Cardiac fibroblast (primary cell): Measurements from ENCODE around the gene VARS2.
A peak's percentile ranks its signal among the peaks of the same experiment; 100 is the strongest.

Experiments
- DNase-seq, 2 donors: peaks; one replicate each; pipeline versions ENCODE4 v3.0.0 to v3.0.0-alpha.2; 2010; ENCODE audit warnings: low read depth in 2 of 2
- H3K4me3 ChIP-seq, 2 donors: replicated peaks in 1 of 2; 1 replicate in 1 of 2; 2 replicates in 1 of 2; pipeline ENCODE4 v1.5.1; 2011; ENCODE audit warnings: low read depth in 2 of 2, low read length in 2 of 2, mild to moderate bottlenecking in 2 of 2, moderate library complexity in 1 of 2
- TF ChIP-seq, protein P1 (sequence below): IDR thresholded peaks from one replicate; pipeline ENCODE4 v1.5.1; 2011; ENCODE audit warnings: low read depth, mild to moderate bottlenecking, low read length, inconsistent platforms

VARS2 gene

DNA sequence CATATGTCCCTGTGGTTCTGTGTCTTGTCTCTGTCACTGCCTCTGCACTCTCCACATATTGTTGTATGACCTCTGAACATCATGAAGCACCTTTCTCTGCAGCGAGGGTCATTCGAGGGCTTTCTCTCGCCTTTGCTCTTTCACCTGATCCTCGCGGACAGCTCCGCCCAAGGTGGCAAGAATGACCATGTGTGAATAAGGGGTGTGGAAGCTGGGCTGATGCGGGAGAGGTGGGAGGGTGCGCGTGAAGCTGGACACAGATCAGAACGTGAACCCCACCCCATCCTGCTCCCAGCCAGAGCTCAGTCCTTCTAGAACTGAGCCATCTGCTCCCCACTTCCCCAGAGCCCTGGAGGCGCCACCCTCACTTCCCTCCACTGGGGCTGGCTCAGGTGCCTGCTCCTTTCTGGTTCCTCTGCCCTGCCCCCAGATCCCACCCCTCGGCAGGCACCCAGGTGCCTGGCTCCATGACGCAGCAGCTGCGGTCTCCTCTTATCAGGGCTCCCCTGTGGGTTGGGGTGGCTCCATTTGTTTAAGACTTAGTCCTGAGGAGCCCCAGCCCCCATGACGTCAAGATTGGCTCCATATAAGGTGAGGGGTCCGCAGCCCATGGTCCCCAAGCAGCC, 26.4 kb downstream of the VARS2 start, which contains the start of gene MUCL3:
Gene MUCL3 (plus strand): TSS at position 613 of the 626 bp plus-strand sequence. CDS start 27 bp downstream, outside the sequence.
- DNase-seq: no peak
- TF ChIP-seq, protein P1, sequence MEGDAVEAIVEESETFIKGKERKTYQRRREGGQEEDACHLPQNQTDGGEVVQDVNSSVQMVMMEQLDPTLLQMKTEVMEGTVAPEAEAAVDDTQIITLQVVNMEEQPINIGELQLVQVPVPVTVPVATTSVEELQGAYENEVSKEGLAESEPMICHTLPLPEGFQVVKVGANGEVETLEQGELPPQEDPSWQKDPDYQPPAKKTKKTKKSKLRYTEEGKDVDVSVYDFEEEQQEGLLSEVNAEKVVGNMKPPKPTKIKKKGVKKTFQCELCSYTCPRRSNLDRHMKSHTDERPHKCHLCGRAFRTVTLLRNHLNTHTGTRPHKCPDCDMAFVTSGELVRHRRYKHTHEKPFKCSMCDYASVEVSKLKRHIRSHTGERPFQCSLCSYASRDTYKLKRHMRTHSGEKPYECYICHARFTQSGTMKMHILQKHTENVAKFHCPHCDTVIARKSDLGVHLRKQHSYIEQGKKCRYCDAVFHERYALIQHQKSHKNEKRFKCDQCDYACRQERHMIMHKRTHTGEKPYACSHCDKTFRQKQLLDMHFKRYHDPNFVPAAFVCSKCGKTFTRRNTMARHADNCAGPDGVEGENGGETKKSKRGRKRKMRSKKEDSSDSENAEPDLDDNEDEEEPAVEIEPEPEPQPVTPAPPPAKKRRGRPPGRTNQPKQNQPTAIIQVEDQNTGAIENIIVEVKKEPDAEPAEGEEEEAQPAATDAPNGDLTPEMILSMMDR: no peak
- no peak within 1 kb of the TSS for H3K4me3 ChIP-seq

DNA sequence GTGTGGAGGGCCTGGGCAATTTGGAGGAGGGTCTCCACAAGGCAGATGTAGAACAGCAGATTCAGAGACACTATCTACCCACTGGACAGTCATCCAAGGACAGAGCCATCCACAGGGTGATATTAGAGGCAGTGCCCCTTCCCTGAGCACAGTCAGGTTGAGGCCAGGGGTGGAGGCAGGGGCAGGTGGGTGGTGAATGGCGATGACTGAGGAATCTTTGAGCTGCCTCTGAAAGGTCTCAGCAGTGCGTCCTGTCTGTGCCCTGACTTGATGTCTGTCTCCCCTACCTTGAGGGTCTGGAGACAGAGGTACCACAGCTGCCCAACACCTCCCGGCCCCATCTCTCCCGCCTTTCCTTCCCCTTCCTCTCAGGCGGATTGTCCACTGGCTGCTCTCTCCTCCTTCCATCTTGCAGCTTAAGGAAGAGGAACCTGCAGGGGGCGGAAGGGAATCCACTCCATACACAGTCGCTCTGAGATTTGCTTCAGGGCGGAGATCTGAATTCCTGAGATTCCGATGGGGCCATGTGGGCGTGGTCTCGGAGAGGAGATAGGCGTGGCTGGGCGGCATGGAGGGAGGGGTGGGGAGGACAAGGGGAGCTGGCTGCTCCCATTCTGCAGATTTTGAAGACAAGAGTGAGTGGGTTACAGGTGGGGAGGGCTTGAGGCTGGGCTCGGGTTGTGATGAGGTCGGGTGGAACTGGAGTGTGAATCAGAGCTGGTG, 28.5 kb downstream of the VARS2 start:
- TF ChIP-seq, protein P1: peak; percentile 72
- peak; percentile 85 to 90 for DNase-seq
- no peak overlapping the region for H3K4me3 ChIP-seq

DNA sequence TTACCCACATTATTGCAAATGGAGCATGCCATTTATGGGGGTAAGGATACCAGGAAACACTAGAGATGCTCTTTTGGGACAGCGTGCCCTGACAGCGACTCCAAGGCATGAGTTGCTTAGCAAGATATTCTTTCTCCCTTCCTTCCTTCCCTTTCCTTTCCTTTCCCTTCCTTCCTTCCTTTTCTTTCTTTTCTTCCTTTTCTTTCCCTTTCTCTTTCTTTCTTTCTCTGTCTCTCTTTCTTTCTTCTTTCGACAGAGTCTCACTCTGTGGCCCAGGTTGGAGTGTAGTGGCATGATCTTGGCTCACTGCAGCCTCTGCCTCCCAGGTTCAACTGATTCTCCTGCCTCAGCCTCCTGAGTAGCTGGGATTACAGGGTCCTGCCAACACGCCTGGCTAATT, 30.0 kb downstream of the VARS2 start:
- TF ChIP-seq, protein P1: no peak
- no peak for DNase-seq

DNA sequence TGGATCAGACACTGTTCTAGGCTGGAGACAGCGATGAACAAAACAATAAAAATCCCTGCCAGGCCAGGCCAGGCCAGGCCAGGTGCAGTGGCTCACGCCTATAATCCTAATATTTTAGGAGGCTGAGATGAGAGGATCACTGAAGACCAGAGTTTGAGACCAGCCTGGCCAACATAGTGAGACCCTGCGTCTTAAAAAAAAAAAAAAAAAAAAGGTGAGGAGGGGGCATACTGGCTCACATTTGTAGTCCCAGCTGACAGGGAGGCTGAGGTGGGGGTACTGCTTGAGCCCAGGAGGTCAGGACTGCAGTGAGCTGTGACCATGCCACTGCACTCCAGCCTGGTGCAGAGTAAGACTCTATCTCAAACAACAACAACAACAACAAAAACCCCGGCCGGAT, 31.2 kb downstream of the VARS2 start:
- no peak overlapping the region for H3K4me3 ChIP-seq
- no peak for DNase-seq
- TF ChIP-seq, protein P1: no peak

More for the DNA sequence above, 30.0 kb downstream of the VARS2 start:
- no peak overlapping the region for H3K4me3 ChIP-seq

DNA sequence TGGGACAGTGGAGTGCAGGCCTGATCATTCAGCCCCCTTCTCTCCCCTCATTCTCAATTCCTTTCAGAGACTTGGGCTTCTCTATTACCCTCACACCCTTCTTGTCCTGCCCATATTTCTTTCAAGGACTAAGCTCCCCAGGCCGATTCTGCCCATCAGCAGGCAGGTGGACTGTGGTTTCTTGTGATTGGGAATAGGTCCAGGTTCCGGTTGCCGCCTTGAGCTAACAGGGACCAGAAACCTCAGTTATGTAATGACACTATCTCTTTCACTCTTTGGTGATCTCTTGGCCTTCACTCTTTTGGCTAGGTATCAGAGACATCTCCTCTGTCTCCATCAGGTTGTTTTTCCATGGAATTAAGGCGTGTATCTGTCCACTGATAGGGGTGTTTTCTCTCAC, 33.2 kb downstream of the VARS2 start:
- TF ChIP-seq, protein P1: no peak
- H3K4me3 ChIP-seq: no peak overlapping the region
- DNase-seq: no peak

DNA sequence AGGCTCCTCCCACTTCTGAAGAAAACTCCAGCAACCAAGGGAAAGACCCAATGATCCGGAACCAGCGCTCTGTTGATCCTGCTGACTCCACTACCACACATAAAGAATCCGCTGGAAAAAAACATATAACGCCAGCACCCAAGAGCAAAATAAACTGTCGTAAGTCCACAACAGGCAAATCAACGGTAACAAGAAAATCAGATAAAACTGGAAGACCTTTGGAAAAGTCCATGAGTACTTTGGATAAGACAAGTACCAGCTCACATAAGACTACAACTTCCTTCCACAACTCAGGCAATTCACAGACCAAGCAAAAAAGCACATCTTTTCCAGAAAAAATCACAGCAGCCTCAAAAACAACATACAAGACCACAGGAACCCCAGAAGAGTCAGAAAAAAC, 34.8 kb downstream of the VARS2 start:
- TF ChIP-seq, protein P1: no peak
- no peak overlapping the region for H3K4me3 ChIP-seq
- no peak for DNase-seq
